ENCODE measurements around the gene LSR.

LSR gene

DNA sequence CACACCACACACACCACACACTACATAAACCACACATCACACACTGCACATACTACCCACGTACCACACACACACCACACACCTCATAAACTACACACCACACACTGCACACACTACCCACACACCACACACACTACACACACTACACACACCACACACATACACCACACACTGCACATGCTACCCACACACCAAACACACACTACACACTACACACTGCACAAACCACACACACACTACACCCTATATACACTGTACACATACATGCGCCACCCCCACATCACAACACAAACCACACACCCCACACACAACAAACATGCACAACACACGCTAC lies 48.7 kb downstream of the LSR start (continued):
- TF ChIP-seq PRDM2 (tag by site-specific recombination; IDR thresholded peaks at IDR 0.05; ENCODE audit: borderline replicate concordance) (no peak), ZSCAN16 (tag by site-specific recombination; IDR thresholded peaks at IDR 0.05) (no peak), ZNF658 (tag by site-specific recombination; IDR thresholded peaks at IDR 0.05) (0 out of 2 replicates have a peak, but pooled peaks have one; percentile 28), KLF17 (tag by site-specific recombination; IDR thresholded peaks at IDR 0.05) (no peak), KLF10 (tag by site-specific recombination; IDR thresholded peaks at IDR 0.05) (no peak), ZBTB44 (tag by site-specific recombination; IDR thresholded peaks at IDR 0.05) (no peak), ZNF488 (tag by site-specific recombination; IDR thresholded peaks at IDR 0.05) (no peak), KLF16 (tag by site-specific recombination; IDR thresholded peaks at IDR 0.05) (no peak), ZNF837 (tag by site-specific recombination; IDR thresholded peaks at IDR 0.05) (no peak), ZNF248 (tag by site-specific recombination; IDR thresholded peaks at IDR 0.05) (no peak)
- TF ChIP-seq, protein P1, sequence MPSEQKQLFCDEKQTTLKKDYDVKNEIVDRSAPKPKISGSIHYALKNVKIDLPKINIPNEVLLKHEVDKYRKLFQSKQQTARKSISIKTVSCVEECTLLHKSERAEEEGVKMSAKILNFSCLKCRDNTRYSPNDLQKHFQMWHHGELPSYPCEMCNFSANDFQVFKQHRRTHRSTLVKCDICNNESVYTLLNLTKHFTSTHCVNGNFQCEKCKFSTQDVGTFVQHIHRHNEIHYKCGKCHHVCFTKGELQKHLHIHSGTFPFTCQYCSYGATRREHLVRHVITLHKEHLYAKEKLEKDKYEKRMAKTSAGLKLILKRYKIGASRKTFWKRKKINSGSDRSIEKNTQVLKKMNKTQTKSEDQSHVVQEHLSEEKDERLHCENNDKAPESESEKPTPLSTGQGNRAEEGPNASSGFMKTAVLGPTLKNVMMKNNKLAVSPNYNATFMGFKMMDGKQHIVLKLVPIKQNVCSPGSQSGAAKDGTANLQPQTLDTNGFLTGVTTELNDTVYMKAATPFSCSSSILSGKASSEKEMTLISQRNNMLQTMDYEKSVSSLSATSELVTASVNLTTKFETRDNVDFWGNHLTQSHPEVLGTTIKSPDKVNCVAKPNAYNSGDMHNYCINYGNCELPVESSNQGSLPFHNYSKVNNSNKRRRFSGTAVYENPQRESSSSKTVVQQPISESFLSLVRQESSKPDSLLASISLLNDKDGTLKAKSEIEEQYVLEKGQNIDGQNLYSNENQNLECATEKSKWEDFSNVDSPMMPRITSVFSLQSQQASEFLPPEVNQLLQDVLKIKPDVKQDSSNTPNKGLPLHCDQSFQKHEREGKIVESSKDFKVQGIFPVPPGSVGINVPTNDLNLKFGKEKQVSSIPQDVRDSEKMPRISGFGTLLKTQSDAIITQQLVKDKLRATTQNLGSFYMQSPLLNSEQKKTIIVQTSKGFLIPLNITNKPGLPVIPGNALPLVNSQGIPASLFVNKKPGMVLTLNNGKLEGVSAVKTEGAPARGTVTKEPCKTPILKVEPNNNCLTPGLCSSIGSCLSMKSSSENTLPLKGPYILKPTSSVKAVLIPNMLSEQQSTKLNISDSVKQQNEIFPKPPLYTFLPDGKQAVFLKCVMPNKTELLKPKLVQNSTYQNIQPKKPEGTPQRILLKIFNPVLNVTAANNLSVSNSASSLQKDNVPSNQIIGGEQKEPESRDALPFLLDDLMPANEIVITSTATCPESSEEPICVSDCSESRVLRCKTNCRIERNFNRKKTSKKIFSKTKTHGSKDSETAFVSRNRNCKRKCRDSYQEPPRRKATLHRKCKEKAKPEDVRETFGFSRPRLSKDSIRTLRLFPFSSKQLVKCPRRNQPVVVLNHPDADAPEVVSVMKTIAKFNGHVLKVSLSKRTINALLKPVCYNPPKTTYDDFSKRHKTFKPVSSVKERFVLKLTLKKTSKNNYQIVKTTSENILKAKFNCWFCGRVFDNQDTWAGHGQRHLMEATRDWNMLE (tag by site-specific recombination; conservative IDR thresholded peaks at IDR 0.05; ENCODE audit: low read depth) = no peak
- TF ChIP-seq, protein P2, sequence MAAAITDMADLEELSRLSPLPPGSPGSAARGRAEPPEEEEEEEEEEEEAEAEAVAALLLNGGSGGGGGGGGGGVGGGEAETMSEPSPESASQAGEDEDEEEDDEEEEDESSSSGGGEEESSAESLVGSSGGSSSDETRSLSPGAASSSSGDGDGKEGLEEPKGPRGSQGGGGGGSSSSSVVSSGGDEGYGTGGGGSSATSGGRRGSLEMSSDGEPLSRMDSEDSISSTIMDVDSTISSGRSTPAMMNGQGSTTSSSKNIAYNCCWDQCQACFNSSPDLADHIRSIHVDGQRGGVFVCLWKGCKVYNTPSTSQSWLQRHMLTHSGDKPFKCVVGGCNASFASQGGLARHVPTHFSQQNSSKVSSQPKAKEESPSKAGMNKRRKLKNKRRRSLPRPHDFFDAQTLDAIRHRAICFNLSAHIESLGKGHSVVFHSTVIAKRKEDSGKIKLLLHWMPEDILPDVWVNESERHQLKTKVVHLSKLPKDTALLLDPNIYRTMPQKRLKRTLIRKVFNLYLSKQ (tag by site-specific recombination; IDR thresholded peaks at IDR 0.05; ENCODE audit: borderline replicate concordance) = peak; percentile 19; the same call in 1 of the 2 replicates
